ENCODE measurements around the gene GRIK2. TPM values are rescaled to one million over a fixed set of nuclear protein-coding genes. Genes with fewer than 3 reads are reported as not detected.

Gene GRIK2
- polyA plus RNA-seq, 1 of the 3 experiments (the other 2 are of a cell fraction), result 0.30 TPM

DNA sequence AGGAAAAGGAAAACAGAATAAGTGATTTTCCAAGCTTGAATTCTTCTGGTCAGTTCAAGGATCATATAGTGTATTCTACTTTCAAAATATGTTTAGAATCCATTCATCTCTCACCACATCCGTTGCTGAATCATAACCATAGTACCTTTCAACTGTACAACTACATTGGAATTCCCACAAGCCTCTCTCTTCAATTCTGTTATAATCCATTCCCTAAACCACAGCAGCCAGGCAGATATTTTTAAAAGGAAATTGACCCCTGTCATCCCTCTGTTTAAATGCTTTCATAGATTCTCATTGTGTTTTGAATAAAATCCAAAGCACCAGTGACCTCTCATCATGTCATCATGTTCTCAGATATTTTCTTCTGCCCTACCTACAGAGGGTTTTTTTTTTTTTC, 412.7 kb downstream of the GRIK2 start:
- no peak for DNase-seq
- Histone ChIP-seq H3K4me2 (no peak overlapping the region), H2AFZ (ENCODE audit: low read depth) (no peak overlapping the region)

DNA sequence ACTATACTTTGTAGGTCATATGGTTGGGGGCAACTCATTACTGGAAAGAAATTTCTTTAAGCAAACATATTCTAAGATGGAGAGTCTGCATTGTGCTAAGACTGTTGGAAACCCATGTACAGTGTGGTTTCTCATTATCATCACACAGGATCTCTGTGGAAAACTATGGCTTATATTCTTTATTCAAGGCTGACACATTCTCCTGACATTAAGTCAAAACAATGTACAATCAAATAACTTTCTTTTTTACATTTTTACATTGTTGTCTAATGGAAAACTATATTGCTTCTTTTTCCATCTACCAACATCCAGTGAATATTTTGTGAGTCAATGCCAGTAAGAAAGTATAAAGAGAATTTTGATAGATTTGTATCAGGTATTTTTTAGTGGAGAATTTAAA, 417.6 kb downstream of the GRIK2 start:
- Histone ChIP-seq H2AFZ (ENCODE audit: low read depth) (no peak overlapping the region), H3F3A (replicated peaks; ENCODE audit: insufficient read depth) (peaks cover 9% of the 10 kb centered on the region), H3K9me3 (no peaks in the 10 kb centered on the region), H3K9ac (no peak overlapping the region), H3K36me3 (replicated peaks in 1 of 2; ENCODE audit: control insufficient read depth in 1 of 2, insufficient read depth in 2 of 2, low read length in 1 of 2) (no peaks in the 10 kb centered on the region), H3K79me2 (ENCODE audit: insufficient read depth) (no peaks in the 10 kb centered on the region), H3K27ac (ENCODE audit: low read depth in 2 of 2, low read length in 1 of 2) (no peak overlapping the region), H3K9me2 (no peaks in the 10 kb centered on the region), H3K4me3 (ENCODE audit: low read depth in 2 of 2, low read length in 1 of 2) (no peak overlapping the region), H4K20me1 (ENCODE audit: insufficient read depth) (no peaks in the 10 kb centered on the region), H3K27me3 (ENCODE audit: insufficient read depth) (no peaks in the 10 kb centered on the region), H3K4me1 (ENCODE audit: control insufficient read depth in 1 of 2, insufficient read depth in 2 of 2, low read depth in 1 of 2, low read length in 1 of 2) (no peaks in the 10 kb centered on the region), H3K4me2 (no peak overlapping the region)
- ChIA-PET CTCF (no interaction called here), POLR2A (no interaction called here)
- TF ChIP-seq, protein P1, sequence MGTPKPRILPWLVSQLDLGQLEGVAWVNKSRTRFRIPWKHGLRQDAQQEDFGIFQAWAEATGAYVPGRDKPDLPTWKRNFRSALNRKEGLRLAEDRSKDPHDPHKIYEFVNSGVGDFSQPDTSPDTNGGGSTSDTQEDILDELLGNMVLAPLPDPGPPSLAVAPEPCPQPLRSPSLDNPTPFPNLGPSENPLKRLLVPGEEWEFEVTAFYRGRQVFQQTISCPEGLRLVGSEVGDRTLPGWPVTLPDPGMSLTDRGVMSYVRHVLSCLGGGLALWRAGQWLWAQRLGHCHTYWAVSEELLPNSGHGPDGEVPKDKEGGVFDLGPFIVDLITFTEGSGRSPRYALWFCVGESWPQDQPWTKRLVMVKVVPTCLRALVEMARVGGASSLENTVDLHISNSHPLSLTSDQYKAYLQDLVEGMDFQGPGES (IDR thresholded peaks at IDR 0.05; ENCODE audit: low read depth, low read length), result no peak
- TF ChIP-seq ELF1 (IDR thresholded peaks at IDR 0.05) (no peak), POLR2AphosphoS5 (IDR thresholded peaks at IDR 0.05; ENCODE audit: low read depth, low read length) (no peak), SMC3 (IDR thresholded peaks at IDR 0.05; ENCODE audit: low read depth, low read length) (no peak), FOXJ3 (CRISPR knock-in tag; IDR thresholded peaks at IDR 0.05) (no peak), EP300 (IDR thresholded peaks at IDR 0.05; ENCODE audit: borderline replicate concordance in 1 of 2, low read depth in 1 of 2, low read length in 1 of 2) (no peak), YY1 (IDR thresholded peaks at IDR 0.05; ENCODE audit: low read depth) (no peak), RFX5 (IDR thresholded peaks at IDR 0.05; ENCODE audit: low read length) (no peak), TAF1 (IDR thresholded peaks at IDR 0.05; ENCODE audit: borderline replicate concordance, low read depth, low read length) (no peak), TCF12 (IDR thresholded peaks at IDR 0.05) (no peak), MEF2A (IDR thresholded peaks at IDR 0.05; ENCODE audit: borderline replicate concordance, low read depth) (no peak)
- TF ChIP-seq, protein P2, sequence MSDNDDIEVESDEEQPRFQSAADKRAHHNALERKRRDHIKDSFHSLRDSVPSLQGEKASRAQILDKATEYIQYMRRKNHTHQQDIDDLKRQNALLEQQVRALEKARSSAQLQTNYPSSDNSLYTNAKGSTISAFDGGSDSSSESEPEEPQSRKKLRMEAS (IDR thresholded peaks at IDR 0.05; ENCODE audit: low read depth), result no peak
- no peak for DNase-seq

More for the DNA sequence above, 412.7 kb downstream of the GRIK2 start:
- no peaks in the 10 kb centered on the region for H4K20me1 ChIP-seq (ENCODE audit: insufficient read depth)
- ChIA-PET CTCF (no interaction called here), POLR2A (no interaction called here)
- no peak overlapping the region for H3K4me3 ChIP-seq (ENCODE audit: low read depth in 2 of 2, low read length in 1 of 2)
- no peaks in the 10 kb centered on the region for H3K9me3 ChIP-seq
- no peak overlapping the region for H3K9ac ChIP-seq
- H3K79me2 ChIP-seq (ENCODE audit: insufficient read depth), result no peaks in the 10 kb centered on the region
- no peaks in the 10 kb centered on the region for H3K27me3 ChIP-seq (ENCODE audit: insufficient read depth)
- H3K27ac ChIP-seq (ENCODE audit: low read depth in 2 of 2, low read length in 1 of 2), result peak overlapping the region in 1 of 2 experiments; percentile 61; a peak in 2 of 4 replicates
- H3F3A ChIP-seq (replicated peaks; ENCODE audit: insufficient read depth), result peaks cover 17% of the 10 kb centered on the region
- peaks cover 4% of the 10 kb centered on the region; the same call in 1 of the 2 replicates for H3K9me2 ChIP-seq
- no peaks in the 10 kb centered on the region for H3K4me1 ChIP-seq (ENCODE audit: control insufficient read depth in 1 of 2, insufficient read depth in 2 of 2, low read depth in 1 of 2, low read length in 1 of 2)
- no peaks in the 10 kb centered on the region for H3K36me3 ChIP-seq (replicated peaks in 1 of 2; ENCODE audit: control insufficient read depth in 1 of 2, insufficient read depth in 2 of 2, low read length in 1 of 2)
- TF ChIP-seq FOSL2 (IDR thresholded peaks at IDR 0.05; ENCODE audit: borderline replicate concordance, low read depth), result peak; percentile 46; the same call in 1 of the 2 replicates
- TF ChIP-seq, protein P1 (IDR thresholded peaks at IDR 0.05; ENCODE audit: low read depth, low read length), result no peak
- TF ChIP-seq NFIC (IDR thresholded peaks at IDR 0.05; ENCODE audit: borderline replicate concordance), result peak; percentile 68; the same call in 1 of the 2 replicates
- TF ChIP-seq, protein P3, sequence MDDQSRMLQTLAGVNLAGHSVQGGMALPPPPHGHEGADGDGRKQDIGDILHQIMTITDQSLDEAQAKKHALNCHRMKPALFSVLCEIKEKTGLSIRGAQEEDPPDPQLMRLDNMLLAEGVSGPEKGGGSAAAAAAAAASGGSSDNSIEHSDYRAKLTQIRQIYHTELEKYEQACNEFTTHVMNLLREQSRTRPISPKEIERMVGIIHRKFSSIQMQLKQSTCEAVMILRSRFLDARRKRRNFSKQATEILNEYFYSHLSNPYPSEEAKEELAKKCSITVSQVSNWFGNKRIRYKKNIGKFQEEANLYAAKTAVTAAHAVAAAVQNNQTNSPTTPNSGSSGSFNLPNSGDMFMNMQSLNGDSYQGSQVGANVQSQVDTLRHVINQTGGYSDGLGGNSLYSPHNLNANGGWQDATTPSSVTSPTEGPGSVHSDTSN (IDR thresholded peaks at IDR 0.05), result peak; percentile 71
- TF ChIP-seq EP300 (IDR thresholded peaks at IDR 0.05; ENCODE audit: borderline replicate concordance in 1 of 2, low read depth in 1 of 2, low read length in 1 of 2), result peak in 1 of 2 experiments; percentile 68; a peak in 1 of 4 replicates
- peak; percentile 75 for TF ChIP-seq TCF12 (IDR thresholded peaks at IDR 0.05)
- no peak for TF ChIP-seq RAD21 (IDR thresholded peaks at IDR 0.05; ENCODE audit: low read length)
- TF ChIP-seq GATA2 (CRISPR knock-in tag; IDR thresholded peaks at IDR 0.05), result no peak
- no peak for TF ChIP-seq NRF1 (IDR thresholded peaks at IDR 0.05; ENCODE audit: low read depth, low read length)
- peak; percentile 51; the same call in 1 of the 2 replicates for TF ChIP-seq JUND (IDR thresholded peaks at IDR 0.05)
- TF ChIP-seq FOXJ3 (CRISPR knock-in tag; IDR thresholded peaks at IDR 0.05), result no peak
- TF ChIP-seq RCOR1 (IDR thresholded peaks at IDR 0.05; ENCODE audit: low read length), result no peak
- TF ChIP-seq POLR2AphosphoS5 (IDR thresholded peaks at IDR 0.05; ENCODE audit: low read depth, low read length), result no peak; the same call in 1 of the 2 replicates
- peak; percentile 57; the same call in 1 of the 2 replicates for TF ChIP-seq FOXM1 (IDR thresholded peaks at IDR 0.05; ENCODE audit: low read depth)
- TF ChIP-seq RXRA (IDR thresholded peaks at IDR 0.05; ENCODE audit: borderline replicate concordance, low read depth), result peak; percentile 68; the same call in 1 of the 2 replicates
- TF ChIP-seq, protein P4, sequence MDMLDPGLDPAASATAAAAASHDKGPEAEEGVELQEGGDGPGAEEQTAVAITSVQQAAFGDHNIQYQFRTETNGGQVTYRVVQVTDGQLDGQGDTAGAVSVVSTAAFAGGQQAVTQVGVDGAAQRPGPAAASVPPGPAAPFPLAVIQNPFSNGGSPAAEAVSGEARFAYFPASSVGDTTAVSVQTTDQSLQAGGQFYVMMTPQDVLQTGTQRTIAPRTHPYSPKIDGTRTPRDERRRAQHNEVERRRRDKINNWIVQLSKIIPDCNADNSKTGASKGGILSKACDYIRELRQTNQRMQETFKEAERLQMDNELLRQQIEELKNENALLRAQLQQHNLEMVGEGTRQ (IDR thresholded peaks at IDR 0.05; ENCODE audit: borderline replicate concordance, low read depth, low read length), result no peak
- WGBS (ENCODE audit: low lambda C conversion rate), result 27% methylated on average over 1 of the region's 1 CpG
